ENCODE results near the gene SGK1. TPM values are rescaled to one million over a fixed set of nuclear protein-coding genes. Genes with fewer than 3 reads are reported as not detected.

SGK1 gene
- total and polyA plus RNA-seq, 5 donors from 2014 or later, result 3.6 to 193 (median 4.1) TPM

DNA sequence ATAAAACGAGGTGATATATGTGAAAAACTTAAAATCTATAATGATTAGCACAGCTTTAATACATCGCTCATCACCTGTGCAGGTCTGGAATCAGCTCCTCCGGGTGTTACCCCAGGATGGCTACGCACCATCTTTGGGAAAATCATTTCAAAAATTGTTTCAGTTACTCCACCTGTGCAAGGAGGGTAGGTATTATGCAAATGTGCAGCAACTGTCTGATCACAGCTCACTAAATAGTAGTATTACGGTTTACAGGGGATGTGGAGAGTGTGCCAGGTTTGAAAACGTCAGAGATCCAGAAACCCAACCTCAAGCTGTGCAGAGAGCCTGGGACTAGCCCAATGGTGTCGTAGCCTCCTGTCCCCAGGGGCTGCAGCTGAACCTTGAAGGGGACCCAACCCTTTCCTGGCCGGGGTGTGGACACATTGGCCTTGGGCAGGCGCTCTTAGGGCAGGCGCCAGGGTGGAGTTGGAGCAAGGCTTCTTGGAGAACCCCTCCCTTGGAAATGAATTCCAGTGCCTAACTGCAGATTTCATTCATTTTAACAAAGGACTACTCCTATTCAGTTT, 24.2 kb upstream of the SGK1 start:
- Histone ChIP-seq H3K4me3 (ENCODE audit: low read depth, low read length) (no peak overlapping the region), H3K27ac (ENCODE audit: insufficient read depth, low read length, poor library complexity, severe bottlenecking) (no peak overlapping the region), H3K4me1 (ENCODE audit: control insufficient read depth, insufficient read depth, low read length, poor library complexity, severe bottlenecking) (peaks cover 4% of the 10 kb centered on the region), H3K9me3 (ENCODE audit: control insufficient read depth in 2 of 2, low read length in 2 of 2) (no peaks in the 10 kb centered on the region), H3K36me3 (ENCODE audit: control insufficient read depth, insufficient read depth, low read length) (no peaks in the 10 kb centered on the region), H3K27me3 (ENCODE audit: control insufficient read depth, insufficient read depth, low read length) (no peaks in the 10 kb centered on the region)
- ATAC-seq (ENCODE audit: low read depth in 2 of 2) (no peak), DNase-seq (no peak)
- Mint-ChIP-seq H3K27ac (peak overlapping the region in 1 of 3 donors; percentile 42), H3K36me3 (no peaks in the 10 kb centered on the region), H3K9me3 (peaks cover 0 to 4% (median 0%) of the 10 kb centered on the region in 7 donors), H3K4me3 (no peak overlapping the region), H3K27me3 (no peaks in the 10 kb centered on the region), H3K4me1 (peaks cover 5 to 24% (median 10%) of the 10 kb centered on the region in 4 donors)

GRCh38 chr6:134340179-134340975, 22.5 kb upstream of the SGK1 start:
- H3K27ac Mint-ChIP-seq, result no peak overlapping the region

DNA sequence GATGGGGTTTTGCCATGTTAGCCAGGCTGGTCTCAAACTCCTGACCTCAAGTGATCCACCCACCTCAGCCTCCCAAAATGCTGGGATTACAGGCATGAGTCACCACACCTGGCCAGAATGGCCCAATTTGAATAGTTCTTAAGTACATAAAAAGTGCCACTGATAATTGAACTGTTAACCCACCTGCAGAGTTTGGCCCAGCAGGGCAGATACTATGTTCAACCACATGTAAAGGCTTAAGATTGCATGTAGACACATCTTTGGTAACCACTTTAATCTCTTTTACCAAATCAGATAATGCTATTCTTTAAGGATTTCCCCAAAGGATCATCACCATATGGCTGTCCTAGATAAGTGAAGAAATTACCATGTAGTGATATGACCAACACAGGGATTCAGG, 21.3 kb upstream of the SGK1 start:
- Mint-ChIP-seq H3K9me3 (peaks cover 0 to 4% (median 0%) of the 10 kb centered on the region in 7 donors), H3K27me3 (no peaks in the 10 kb centered on the region), H3K36me3 (no peaks in the 10 kb centered on the region), H3K27ac (no peak overlapping the region), H3K4me3 (no peak overlapping the region), H3K4me1 (peaks cover 4 to 15% (median 7%) of the 10 kb centered on the region in 4 donors)
- no peak for ATAC-seq (ENCODE audit: low read depth in 2 of 2)
- no peak for DNase-seq
- Histone ChIP-seq H3K9me3 (ENCODE audit: control insufficient read depth in 2 of 2, low read length in 2 of 2) (no peaks in the 10 kb centered on the region), H3K4me3 (ENCODE audit: low read depth, low read length) (no peak overlapping the region), H3K4me1 (ENCODE audit: control insufficient read depth, insufficient read depth, low read length, poor library complexity, severe bottlenecking) (peaks cover 4% of the 10 kb centered on the region), H3K27me3 (ENCODE audit: control insufficient read depth, insufficient read depth, low read length) (no peaks in the 10 kb centered on the region), H3K36me3 (ENCODE audit: control insufficient read depth, insufficient read depth, low read length) (no peaks in the 10 kb centered on the region), H3K27ac (ENCODE audit: insufficient read depth, low read length, poor library complexity, severe bottlenecking) (no peak overlapping the region)

More at GRCh38 chr6:134340179-134340975, 22.5 kb upstream of the SGK1 start:
- H3K4me3 Mint-ChIP-seq, result no peak overlapping the region
- Histone ChIP-seq H3K36me3 (ENCODE audit: control insufficient read depth, insufficient read depth, low read length) (no peaks in the 10 kb centered on the region), H3K4me1 (ENCODE audit: control insufficient read depth, insufficient read depth, low read length, poor library complexity, severe bottlenecking) (peaks cover 4% of the 10 kb centered on the region), H3K9me3 (ENCODE audit: control insufficient read depth in 2 of 2, low read length in 2 of 2) (no peaks in the 10 kb centered on the region), H3K4me3 (ENCODE audit: low read depth, low read length) (no peak overlapping the region), H3K27ac (ENCODE audit: insufficient read depth, low read length, poor library complexity, severe bottlenecking) (no peak overlapping the region), H3K27me3 (ENCODE audit: control insufficient read depth, insufficient read depth, low read length) (no peaks in the 10 kb centered on the region)
- ATAC-seq (ENCODE audit: low read depth in 2 of 2), result no peak
- DNase-seq, result no peak
- peaks cover 4 to 15% (median 7%) of the 10 kb centered on the region in 4 donors for H3K4me1 Mint-ChIP-seq
- peaks cover 0 to 4% (median 0%) of the 10 kb centered on the region in 7 donors for H3K9me3 Mint-ChIP-seq
- H3K27me3 Mint-ChIP-seq, result no peaks in the 10 kb centered on the region
- H3K36me3 Mint-ChIP-seq, result no peaks in the 10 kb centered on the region

DNA sequence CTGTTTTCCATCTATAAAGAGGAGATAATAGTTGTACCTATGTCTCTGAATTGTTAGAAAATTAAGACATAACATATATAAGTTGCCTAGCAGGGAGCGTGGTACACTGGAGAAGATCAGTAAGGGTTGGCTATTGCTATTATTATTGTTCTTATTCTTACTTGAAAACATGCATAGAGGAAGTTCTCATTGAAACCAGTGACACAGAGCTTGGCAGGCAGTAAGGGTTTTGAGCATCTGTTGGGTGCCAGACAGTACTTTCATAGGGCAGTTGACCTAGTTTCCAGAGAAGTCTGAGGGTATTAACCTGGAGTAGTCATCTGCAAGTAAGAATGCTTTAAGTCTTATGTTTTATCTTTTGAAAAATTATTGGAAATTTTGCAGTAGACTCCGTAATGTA, 13.3 kb upstream of the SGK1 start:
- Mint-ChIP-seq H3K4me3 (no peak overlapping the region), H3K27me3 (no peaks in the 10 kb centered on the region), H3K27ac (no peak overlapping the region), H3K4me1 (peaks cover 0 to 4% (median 0%) of the 10 kb centered on the region in 4 donors), H3K9me3 (peaks cover 0 to 3% (median 1%) of the 10 kb centered on the region in 7 donors), H3K36me3 (no peaks in the 10 kb centered on the region)
- Histone ChIP-seq H3K4me3 (ENCODE audit: low read depth, low read length) (no peak overlapping the region), H3K27ac (ENCODE audit: insufficient read depth, low read length, poor library complexity, severe bottlenecking) (no peak overlapping the region), H3K27me3 (ENCODE audit: control insufficient read depth, insufficient read depth, low read length) (no peaks in the 10 kb centered on the region), H3K36me3 (ENCODE audit: control insufficient read depth, insufficient read depth, low read length) (no peaks in the 10 kb centered on the region), H3K4me1 (ENCODE audit: control insufficient read depth, insufficient read depth, low read length, poor library complexity, severe bottlenecking) (no peaks in the 10 kb centered on the region), H3K9me3 (ENCODE audit: control insufficient read depth in 2 of 2, low read length in 2 of 2) (no peaks in the 10 kb centered on the region)
- ATAC-seq (ENCODE audit: low read depth in 2 of 2) (no peak), DNase-seq (no peak)

GRCh38 chr6:134330555-134330954, 12.6 kb upstream of the SGK1 start:
- H3K4me3 Mint-ChIP-seq, result no peak overlapping the region
- H3K27me3 Mint-ChIP-seq, result no peaks in the 10 kb centered on the region
- H3K27ac Mint-ChIP-seq, result no peak overlapping the region
- ATAC-seq (ENCODE audit: low read depth in 2 of 2), result no peak
- H3K9me3 Mint-ChIP-seq, result peaks cover 0 to 4% (median 3%) of the 10 kb centered on the region in 7 donors
- H3K27me3 ChIP-seq (ENCODE audit: control insufficient read depth, insufficient read depth, low read length), result no peaks in the 10 kb centered on the region
- no peak overlapping the region for H3K4me3 ChIP-seq (ENCODE audit: low read depth, low read length)
- no peak for DNase-seq
- no peaks in the 10 kb centered on the region for H3K36me3 Mint-ChIP-seq
- H3K27ac ChIP-seq (ENCODE audit: insufficient read depth, low read length, poor library complexity, severe bottlenecking), result no peak overlapping the region
- no peaks in the 10 kb centered on the region for H3K36me3 ChIP-seq (ENCODE audit: control insufficient read depth, insufficient read depth, low read length)
- H3K4me1 Mint-ChIP-seq, result peaks cover 0 to 4% (median 0%) of the 10 kb centered on the region in 4 donors
- no peaks in the 10 kb centered on the region for H3K4me1 ChIP-seq (ENCODE audit: control insufficient read depth, insufficient read depth, low read length, poor library complexity, severe bottlenecking)
- peaks cover 0 to 5% of the 10 kb centered on the region in 2 experiments for H3K9me3 ChIP-seq (ENCODE audit: control insufficient read depth in 2 of 2, low read length in 2 of 2)

DNA sequence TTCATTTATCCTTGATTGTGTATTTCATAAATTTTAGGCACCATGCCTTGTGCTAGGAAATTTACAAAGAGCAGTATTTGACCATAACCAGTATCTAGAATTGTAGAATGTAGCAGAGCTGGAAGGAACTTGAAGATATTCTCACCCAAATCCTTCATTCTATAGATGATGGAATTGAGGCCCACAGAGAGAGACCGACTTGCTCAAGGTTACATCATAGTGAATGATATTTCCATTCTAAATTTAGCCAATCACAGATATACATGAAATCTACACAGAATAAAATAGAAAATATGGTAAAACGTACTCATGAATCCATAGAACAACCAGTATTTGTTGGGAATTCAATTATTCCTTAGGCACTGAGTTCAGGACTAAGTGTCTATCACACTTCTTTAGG, 10.9 kb upstream of the SGK1 start:
- no peaks in the 10 kb centered on the region for H3K36me3 Mint-ChIP-seq
- no peak for ATAC-seq (ENCODE audit: low read depth in 2 of 2)

DNA sequence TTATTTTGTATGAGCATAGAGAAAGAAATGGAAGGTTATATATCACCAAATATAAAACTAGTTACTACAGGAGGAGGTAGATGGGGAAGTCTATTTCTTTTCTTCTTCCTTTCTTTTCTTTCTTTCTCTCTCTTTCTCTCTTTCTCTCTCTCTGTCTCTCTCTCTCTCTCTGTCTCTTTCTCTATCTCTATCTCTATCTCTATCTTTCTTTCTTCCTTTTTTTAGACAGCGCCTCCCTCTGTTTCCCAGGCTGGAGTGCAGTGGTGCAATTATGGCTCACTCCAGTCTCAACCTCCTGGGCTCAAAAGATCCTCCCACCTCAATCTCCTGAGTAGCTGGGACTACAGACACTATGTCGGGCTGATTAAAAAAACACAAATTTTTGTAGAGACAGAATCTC, 10.2 kb upstream of the SGK1 start:
- no peak overlapping the region for H3K27ac Mint-ChIP-seq
- H3K36me3 Mint-ChIP-seq, result no peaks in the 10 kb centered on the region
- peaks cover 0 to 7% of the 10 kb centered on the region in 2 experiments for H3K9me3 ChIP-seq (ENCODE audit: control insufficient read depth in 2 of 2, low read length in 2 of 2)
- peaks cover 0 to 4% (median 3%) of the 10 kb centered on the region in 7 donors for H3K9me3 Mint-ChIP-seq
- H3K27ac ChIP-seq (ENCODE audit: insufficient read depth, low read length, poor library complexity, severe bottlenecking), result no peak overlapping the region
- DNase-seq (no peak), ATAC-seq (ENCODE audit: low read depth in 2 of 2) (no peak)
- no peaks in the 10 kb centered on the region for H3K27me3 ChIP-seq (ENCODE audit: control insufficient read depth, insufficient read depth, low read length)
- no peak overlapping the region for H3K4me3 Mint-ChIP-seq
- H3K36me3 ChIP-seq (ENCODE audit: control insufficient read depth, insufficient read depth, low read length), result no peaks in the 10 kb centered on the region
- no peaks in the 10 kb centered on the region for H3K4me1 ChIP-seq (ENCODE audit: control insufficient read depth, insufficient read depth, low read length, poor library complexity, severe bottlenecking)
- H3K4me3 ChIP-seq (ENCODE audit: low read depth, low read length), result no peak overlapping the region
- H3K27me3 Mint-ChIP-seq, result no peaks in the 10 kb centered on the region
- H3K4me1 Mint-ChIP-seq, result peaks cover 0 to 4% (median 0%) of the 10 kb centered on the region in 4 donors

More for the DNA sequence above, 10.9 kb upstream of the SGK1 start:
- no peak overlapping the region for H3K4me3 ChIP-seq (ENCODE audit: low read depth, low read length)
- no peaks in the 10 kb centered on the region for H3K4me1 ChIP-seq (ENCODE audit: control insufficient read depth, insufficient read depth, low read length, poor library complexity, severe bottlenecking)
- no peaks in the 10 kb centered on the region for H3K27me3 ChIP-seq (ENCODE audit: control insufficient read depth, insufficient read depth, low read length)
- H3K9me3 Mint-ChIP-seq, result peaks cover 0 to 4% (median 3%) of the 10 kb centered on the region in 7 donors
- H3K9me3 ChIP-seq (ENCODE audit: control insufficient read depth in 2 of 2, low read length in 2 of 2), result peaks cover 0 to 7% of the 10 kb centered on the region in 2 experiments
- H3K4me1 Mint-ChIP-seq, result peaks cover 0 to 4% (median 0%) of the 10 kb centered on the region in 4 donors
- H3K4me3 Mint-ChIP-seq, result no peak overlapping the region
- H3K36me3 ChIP-seq (ENCODE audit: control insufficient read depth, insufficient read depth, low read length), result no peaks in the 10 kb centered on the region
- no peak overlapping the region for H3K27ac ChIP-seq (ENCODE audit: insufficient read depth, low read length, poor library complexity, severe bottlenecking)
- H3K27ac Mint-ChIP-seq, result no peak overlapping the region
- H3K27me3 Mint-ChIP-seq, result no peaks in the 10 kb centered on the region
- DNase-seq, result no peak

Data from CD4-positive, CD25-positive, alpha-beta regulatory T cell (primary cell).